Epithelial cell of proximal tubule (primary cell): ENCODE results near the gene GBE1. TPM values are rescaled to one million over a fixed set of nuclear protein-coding genes. Genes with fewer than 3 reads are reported as not detected.
"Not testable (repeated sequence)": the region's sequence is repeated elsewhere in the genome, so short reads cannot be mapped to it uniquely, and the experiment has no call there.

ENCODE experiments used
- DNase-seq: peaks from one replicate; pipeline ENCODE4 v3.0.0-alpha.2; 2011; ENCODE audit warnings: low read depth
- H3K4me3 ChIP-seq: 2 replicates; pipeline ENCODE4 v1.5.1; 2011; ENCODE audit warnings: low read depth, mild to moderate bottlenecking, low read length
- total RNA-seq: library from RNA; depleted of rRNA; stranded (reverse); fragments of >200 nt; gene quantifications from 2 replicates; pipeline ENCODE4 v1.2.3, GENCODE V29; 2015
- TF ChIP-seq, protein P1 (sequence below): conservative IDR thresholded peaks from 2 replicates; pipeline ENCODE4 v1.5.1; 2012; ENCODE audit warnings: low read depth, mild to moderate bottlenecking, low read length

GBE1 gene
- total RNA-seq, 1 donor from 2014 or later: 41.9 TPM

DNA sequence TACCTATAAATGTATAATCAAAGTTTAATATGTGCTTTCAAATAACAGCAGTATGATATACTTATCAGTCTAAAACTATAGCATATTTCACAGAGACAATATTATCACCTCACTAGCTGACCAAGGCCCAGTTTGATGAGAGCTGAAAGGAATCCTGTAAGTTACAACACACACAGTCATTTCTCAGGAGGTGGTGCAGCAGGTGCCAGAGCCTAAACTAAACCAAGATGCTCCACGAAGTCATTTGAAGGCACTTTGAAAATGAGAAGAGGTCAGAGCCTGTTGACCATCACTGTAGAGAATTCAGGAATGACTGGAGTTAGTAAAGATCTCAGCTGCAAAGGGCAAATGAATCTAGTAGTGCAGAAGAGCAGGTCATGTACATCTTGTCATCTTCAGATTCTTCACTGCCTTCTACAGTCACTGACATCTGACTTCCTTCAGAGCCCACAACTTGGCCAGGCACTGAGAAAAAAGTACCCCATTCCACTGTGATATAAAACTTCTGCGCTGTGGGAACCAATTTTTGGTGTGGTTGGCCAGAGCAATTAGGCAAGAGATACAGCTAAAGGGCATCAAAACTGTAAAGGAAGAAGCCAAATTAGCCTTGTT, 7.9 kb downstream of the GBE1 start:
- no peak for DNase-seq
- TF ChIP-seq, protein P1, sequence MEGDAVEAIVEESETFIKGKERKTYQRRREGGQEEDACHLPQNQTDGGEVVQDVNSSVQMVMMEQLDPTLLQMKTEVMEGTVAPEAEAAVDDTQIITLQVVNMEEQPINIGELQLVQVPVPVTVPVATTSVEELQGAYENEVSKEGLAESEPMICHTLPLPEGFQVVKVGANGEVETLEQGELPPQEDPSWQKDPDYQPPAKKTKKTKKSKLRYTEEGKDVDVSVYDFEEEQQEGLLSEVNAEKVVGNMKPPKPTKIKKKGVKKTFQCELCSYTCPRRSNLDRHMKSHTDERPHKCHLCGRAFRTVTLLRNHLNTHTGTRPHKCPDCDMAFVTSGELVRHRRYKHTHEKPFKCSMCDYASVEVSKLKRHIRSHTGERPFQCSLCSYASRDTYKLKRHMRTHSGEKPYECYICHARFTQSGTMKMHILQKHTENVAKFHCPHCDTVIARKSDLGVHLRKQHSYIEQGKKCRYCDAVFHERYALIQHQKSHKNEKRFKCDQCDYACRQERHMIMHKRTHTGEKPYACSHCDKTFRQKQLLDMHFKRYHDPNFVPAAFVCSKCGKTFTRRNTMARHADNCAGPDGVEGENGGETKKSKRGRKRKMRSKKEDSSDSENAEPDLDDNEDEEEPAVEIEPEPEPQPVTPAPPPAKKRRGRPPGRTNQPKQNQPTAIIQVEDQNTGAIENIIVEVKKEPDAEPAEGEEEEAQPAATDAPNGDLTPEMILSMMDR: no peak
- H3K4me3 ChIP-seq: no peak overlapping the region

GRCh38 chr3:81752604-81753003, 8.8 kb downstream of the GBE1 start:
- DNase-seq: no peak
- H3K4me3 ChIP-seq: no peak overlapping the region
- TF ChIP-seq, protein P1: no peak

DNA sequence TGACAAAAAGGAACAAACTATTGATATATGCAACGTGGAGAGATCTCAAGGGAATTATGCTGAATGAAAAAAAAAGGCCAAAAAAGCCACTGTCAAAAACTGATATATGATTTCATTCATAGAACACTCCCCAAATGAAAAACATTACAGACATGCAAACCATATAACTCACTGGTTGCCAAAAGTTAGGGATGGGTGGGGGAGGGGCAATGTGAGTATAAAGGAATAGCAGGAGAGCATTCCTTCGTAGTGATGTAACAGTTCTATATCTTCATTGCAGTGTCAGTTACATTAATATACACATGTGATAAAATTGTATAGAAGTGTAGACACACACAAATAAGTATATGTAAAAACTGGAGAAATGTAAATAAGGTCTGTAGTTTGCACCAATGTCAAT, 12.2 kb downstream of the GBE1 start:
- no peak for DNase-seq
- TF ChIP-seq, protein P1: no peak
- no peak overlapping the region for H3K4me3 ChIP-seq

DNA sequence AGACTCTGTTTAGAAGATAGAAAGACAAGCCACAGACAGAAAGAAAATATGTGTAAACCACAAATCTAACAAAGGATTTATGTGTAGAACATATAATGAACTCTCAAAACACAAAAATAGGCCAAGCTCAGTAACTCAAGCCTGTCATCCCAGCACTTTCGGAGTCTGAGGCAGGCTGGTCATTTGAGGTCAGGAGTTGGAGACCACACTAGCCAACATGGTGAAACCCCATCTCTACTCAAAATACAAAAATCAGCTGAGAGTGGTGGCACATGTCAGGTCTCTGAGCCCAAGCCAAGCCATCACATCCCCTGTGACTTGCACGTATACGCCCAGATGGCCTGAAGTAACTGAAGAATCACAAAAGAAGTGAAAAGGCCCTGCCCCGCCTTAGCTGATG, 14.2 kb downstream of the GBE1 start:
- not testable (repeated sequence) for DNase-seq, H3K4me3 ChIP-seq

GRCh38 chr3:81744366-81744765, 17.1 kb downstream of the GBE1 start:
- no peak overlapping the region for H3K4me3 ChIP-seq
- peak; percentile 80 for DNase-seq
- TF ChIP-seq, protein P1: no peak

DNA sequence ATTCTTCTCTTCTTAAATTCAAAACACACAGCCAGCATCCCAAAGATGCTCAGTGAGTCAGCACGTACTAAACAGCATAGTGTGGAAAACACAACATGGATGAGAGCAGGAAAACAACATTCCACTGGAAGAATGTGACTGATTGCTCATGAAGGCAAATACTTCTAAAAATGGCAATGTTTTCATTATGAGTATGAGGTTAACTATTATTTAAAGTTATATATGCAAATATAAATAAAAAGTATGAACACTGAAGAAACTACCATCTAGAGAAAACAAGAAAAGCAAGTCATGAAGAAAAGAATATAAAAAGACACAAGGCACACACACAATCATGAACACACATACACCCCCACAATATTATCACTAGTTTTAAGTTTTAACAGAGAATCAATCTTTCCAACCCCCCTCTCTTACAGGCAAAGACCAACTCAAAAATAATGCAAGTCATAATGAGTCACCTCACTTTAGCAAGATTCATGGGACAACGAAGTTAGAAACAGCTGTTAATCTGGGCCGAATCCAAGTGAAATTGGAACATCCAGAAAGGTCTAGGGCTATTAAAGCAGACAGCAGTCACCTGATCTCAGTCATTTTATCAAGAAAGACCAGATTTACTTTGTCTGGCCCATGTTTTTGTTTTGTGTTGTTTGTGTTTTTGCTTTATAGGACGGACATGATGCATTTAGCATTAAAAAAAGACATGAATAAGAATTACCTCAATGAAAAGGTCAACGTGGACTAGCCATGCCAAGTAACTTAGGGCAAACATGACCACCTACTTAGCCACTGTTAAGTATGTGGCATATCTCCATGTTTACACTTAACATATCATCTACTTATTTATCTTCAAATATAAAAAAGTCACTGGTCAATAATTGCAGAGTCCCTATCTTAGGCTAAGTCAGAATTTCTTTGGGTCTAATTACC, 18.1 kb downstream of the GBE1 start:
- H3K4me3 ChIP-seq: no peak overlapping the region
- TF ChIP-seq, protein P1: no peak
- DNase-seq: peak; percentile 93

GRCh38 chr3:81742581-81742980, 18.9 kb downstream of the GBE1 start:
- H3K4me3 ChIP-seq: no peak overlapping the region
- no peak for DNase-seq
- TF ChIP-seq, protein P1: no peak
